ACHN (cell line): ENCODE results near the gene AK2.
"Not testable (repeated sequence)": the region's sequence is repeated elsewhere in the genome, so short reads cannot be mapped to it uniquely, and the experiment has no call there.

Experiments
- DNase-seq: peaks from one replicate; pipeline ENCODE4 v3.0.0-alpha.2; 2015
- in situ Hi-C: cut with HindIII; loops from 2 replicates; pipeline ENCODE4 v1.10.0; 2017; ENCODE audit warnings: low sequenced_read_pairs, low pct_ligation_motif_present, low pct_unique_long_range_greater_than_20kb

Gene AK2

DNA sequence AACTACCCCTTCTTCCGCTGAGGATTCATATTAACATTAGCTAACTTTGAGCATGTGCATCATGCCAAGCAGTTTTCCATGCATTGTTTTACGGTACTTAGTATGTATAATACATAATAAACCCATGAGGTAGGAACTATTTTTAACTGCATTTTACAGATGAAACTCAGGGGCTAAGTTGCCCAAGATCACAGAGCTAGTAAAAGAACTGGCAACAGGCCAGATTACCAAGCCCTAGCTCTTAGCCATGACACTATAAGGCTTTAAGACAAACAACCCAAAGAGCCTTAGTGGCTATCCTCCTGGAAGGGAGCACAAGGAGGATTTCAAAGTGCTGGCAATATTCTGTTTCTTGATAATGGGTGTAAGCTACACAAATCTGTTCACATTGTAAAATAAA lies 6.1 kb downstream of the AK2 start:
- in situ Hi-C loops, result no loop called here
- DNase-seq, result no peak

DNA sequence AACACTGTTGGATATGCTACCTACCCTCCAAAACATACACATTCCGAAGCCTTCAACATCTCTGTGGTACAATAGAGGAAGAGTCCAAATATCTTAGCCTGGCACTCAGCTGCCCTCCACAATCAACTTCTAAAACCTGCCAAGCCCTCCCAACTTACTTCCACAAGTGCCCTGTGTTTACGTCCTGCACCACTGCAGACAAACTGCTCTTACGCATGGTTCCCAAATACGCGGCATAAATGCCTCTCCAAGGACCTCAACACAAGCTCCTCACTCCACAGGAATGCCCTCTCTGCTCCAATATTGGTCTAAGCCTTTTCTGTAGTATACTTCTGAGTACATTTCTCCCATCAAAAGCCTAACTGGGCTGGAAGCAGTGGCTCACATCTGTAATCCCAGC lies 6.8 kb downstream of the AK2 start:
- in situ Hi-C loops, result no loop called here
- no peak for DNase-seq

DNA sequence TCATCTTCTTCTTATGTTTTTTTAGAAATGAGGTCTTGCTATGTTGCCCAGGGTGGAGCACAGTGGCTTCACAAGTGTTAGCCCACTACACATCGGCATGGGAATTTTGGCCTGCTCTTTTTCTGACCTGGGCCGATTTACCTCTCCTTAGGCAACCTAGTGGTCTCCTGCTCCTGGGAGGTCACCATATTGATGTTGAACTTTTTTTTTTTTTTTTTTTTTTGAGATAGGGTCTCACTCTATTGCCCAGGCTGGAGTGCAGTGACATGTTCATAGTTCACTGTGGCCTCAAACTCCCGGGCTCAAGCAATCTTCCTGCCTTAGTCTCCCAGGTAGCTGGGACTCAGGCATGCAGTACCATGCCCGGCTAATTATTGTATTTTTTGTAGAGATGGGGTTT lies 7.5 kb downstream of the AK2 start:
- in situ Hi-C loops, result no loop called here
- DNase-seq, result no peak

DNA sequence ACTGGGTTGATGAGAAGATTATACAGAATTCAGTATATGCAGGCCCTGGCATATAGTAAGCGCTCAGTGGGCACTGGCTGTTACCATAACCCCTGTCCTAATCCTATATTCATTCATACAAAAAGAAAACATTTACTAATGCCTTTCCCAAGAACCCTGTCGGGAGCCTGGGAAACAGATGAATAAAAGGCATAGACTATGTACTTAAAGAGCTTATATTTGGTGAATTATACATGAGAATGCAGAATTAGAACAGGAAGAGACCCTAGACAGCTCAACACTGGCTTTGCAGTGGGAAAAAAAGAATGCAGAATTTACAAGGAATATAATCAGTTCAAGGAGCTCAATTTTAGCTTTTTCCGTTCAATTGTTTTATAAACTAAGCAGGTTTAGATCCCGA lies 10.9 kb downstream of the AK2 start:
- in situ Hi-C loops, result no loop called here
- DNase-seq, result no peak

DNA sequence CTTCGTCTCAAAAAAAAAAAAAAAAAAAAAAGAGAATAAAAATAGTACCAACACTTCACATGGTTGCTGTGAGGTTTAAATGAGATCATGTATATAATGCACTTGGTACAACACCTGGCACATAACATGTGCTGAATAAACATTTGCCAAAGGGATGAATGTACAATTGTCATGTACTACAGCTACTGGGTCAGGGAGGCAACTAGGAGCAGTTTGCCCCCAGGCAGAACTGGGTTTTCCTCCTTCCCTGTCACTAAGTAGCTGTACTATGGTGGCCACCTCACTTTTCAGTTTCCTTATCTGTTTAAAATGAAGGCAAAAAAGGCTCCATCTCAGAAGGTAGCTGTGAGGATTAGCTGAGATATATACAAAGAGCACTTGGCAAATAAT lies 11.5 kb downstream of the AK2 start:
- no peak for DNase-seq
- in situ Hi-C loops, result no loop called here

DNA sequence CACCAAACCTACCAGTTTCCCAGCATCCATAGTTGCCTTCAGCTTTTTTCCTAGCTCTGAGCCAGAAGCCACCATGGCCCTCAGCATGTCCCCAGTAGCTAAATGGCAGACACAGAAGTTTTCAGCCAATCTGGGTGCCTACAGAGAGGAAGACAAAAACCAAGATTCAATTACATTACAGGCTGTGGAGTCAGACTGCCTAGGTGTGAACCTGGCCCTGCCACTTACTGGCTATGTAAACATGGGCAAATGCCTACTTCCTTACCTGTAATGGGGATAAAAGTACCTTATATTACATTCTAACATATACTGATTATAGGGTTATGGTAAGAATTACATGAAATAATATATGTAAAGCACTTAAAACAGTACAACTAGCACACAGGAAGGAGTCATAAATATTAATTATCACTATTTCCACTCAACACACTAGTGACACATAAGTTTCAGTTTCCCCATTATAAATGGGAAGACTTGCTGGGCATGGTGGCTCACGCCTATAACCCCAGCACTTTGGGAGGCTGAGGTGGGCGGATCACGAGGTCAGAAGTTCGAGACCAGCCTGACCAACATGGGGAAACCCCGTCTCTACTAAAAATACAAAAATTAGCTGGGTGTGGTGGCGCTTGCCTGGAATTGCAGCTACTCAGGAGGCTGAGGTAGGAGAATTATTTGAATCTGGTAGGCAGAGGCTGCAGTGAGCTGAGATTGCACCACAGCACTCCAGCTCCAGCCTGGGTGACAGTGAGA lies 12.1 kb downstream of the AK2 start:
- in situ Hi-C loops, DNase-seq: not testable (repeated sequence)

DNA sequence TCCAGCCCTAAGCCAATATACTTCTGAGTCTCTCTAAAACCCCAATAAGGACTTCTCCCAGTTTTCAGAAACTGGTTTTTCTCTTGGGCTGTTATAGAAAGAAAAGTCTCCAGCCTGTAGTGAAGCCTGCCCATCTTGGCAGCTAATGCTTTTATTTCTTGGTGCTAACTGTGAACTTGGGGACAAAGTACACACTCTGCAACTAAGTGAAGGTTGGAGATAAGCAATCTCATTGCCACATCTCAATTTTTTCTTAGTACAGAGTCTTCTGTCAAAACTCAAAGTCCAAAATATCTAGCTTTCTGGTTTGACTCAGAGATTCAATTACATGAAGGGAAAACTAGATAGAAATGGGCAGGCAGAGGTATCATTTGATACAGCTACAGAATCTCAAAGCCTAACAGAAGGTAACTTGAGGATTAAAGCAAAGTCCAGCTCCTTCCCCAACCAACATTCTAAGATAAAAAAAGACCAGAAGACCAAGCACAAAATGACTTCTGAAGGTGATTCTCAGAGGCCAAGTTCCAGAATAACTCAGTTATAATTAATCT lies 14.0 kb downstream of the AK2 start:
- no peak for DNase-seq

DNA sequence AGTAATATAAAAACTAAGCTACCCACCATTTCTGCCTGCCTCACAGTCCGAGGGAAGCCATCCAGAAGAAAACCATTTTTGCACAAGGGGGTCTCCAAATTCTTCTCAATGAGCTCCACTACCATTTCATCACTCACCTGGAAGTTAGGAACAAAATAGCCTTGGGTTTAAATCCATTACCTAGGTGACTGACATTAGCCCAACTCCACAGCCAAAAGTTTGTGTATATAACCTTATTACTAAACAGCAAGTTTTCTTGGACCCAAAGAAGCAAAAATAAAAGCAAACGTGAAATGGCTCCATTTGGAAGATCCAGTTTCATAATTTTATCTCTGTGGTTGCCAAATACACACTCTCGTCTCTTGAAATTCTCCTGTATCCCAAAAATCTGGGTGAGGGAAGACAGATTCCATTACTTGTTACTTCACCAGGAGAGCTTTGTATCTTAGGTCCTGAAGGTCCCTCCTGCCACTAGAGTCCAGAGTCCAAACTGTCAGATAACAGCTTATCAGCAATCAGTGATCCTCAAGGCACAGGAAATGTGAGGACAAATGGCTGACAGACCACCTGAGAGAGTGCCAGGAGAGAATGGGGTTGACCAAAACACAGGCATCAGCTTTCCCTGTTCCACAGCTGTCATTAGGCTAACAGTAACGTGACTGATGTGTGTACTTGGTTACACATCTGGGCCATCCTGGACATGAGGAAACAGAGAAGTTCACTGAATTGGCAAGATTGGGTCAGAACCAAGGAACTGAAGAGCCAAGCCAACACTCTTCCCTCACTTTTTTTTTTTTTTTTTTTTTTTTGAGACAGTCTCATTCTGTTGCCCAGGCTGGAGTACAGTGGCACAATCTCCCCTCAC lies 14.9 kb downstream of the AK2 start:
- in situ Hi-C loops, result no loop called here
- no peak for DNase-seq

More for the DNA sequence above, 14.0 kb downstream of the AK2 start:
- in situ Hi-C loops, result no loop called here

DNA sequence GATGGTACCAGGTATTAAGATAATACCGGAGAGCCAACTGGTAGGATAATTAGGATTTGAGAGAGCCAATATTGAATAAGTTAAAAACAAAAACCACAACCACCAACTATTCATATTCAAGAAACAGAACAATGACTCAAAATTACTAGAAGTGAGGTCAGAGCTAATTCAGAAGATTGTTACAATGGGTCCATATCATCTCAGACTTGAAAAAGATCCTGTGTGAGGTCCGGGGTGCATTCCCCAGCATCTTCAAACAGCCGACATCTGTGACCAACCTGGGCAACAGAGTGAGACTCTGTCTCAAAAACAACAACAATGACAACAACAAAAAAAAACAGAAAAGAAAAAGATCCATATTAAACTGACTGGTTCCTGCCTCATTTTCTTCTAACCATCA lies 18.6 kb downstream of the AK2 start:
- in situ Hi-C loops, result no loop called here
- DNase-seq, result no peak

DNA sequence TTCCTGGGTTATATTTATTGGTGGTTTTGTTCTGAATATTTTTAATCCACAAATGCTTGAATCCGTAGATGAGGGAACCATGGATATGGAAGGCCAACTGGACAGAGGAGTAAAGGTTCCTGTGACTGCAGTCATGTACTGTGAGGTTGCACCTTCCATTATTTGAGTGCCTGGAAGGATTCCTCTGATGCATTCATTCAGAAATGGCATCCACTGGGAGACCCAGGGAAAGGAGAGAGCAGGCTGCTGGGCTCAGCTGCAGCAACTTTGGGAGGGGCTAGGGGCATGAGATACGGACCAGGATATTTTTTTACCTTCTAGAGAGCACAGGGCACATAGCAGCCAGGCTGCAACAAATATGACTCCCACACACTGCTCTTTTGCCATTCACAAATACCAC lies 19.5 kb downstream of the AK2 start:
- in situ Hi-C loops, result no loop called here
- peak; percentile 28 for DNase-seq

DNA sequence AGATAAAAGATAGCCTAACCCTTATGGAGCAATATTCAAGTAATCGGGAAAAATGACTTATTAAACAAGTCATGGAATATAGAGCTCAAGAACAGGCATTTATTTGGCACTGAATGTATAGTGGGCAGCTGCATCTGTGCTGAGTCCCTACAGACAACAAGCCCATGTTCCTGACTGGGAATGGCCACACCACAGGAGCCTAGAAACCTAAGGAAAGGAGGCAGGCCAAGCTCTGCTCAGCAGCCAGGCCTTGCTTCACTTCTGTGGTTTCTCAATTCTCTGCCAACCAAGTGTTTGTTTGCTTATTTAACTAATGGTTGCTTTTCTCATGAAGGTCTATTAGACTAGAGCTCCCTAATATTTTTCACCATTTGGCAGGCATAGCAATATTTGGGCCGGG lies 21.5 kb downstream of the AK2 start:
- in situ Hi-C loops, result no loop called here
- no peak for DNase-seq

DNA sequence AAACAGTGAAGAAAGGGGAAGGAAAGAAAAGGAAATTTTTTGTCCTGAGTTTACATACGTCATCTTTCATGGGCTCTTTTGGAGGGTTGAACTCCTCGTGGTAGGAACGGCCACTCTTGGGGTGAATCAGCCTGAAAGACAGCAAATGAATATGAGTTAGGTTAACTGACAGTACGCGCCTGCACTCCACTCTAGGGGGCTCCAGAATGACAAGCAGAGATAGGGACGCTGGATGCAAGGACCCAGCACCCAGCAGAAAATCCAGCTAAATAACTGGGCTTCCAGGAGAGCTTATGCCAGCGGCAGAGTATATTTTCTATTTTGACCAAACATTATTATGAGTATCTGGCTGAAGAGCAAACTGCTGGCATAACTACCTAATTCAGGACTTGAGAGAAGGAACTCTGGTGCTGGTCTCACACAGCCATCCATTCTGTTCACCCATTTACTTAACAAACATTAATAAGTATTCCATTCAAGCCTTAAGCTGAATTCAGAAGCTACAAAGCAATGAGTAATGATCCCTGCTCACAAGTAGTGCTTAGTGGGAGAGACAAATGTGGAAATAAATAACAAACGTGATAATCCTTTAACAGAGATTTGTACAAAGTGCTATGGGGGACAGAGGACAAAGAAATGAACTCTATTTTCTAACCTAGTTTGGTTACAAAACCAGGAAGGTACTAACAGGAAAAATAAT lies 22.1 kb downstream of the AK2 start:
- in situ Hi-C loops, result no loop called here
- no peak for DNase-seq

DNA sequence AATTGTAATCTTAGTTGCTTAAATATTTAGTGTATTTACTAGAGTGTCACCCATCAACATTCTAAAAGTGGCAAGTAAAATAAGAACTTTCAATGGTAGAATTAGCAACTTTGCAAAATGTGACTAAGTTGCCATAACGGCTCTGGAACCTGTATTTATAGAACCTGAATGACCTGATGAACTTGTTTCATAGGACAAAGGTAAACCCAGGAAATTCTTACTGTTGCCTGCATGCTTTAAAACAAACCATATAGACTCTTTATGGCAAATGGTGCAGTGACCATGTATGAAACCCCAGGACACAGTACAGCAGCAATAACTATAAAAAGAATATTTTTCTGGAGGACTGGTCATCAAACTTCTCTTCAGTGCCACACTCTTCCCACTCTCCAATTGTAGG lies 22.9 kb downstream of the AK2 start:
- DNase-seq, result no peak
- in situ Hi-C loops, result no loop called here

DNA sequence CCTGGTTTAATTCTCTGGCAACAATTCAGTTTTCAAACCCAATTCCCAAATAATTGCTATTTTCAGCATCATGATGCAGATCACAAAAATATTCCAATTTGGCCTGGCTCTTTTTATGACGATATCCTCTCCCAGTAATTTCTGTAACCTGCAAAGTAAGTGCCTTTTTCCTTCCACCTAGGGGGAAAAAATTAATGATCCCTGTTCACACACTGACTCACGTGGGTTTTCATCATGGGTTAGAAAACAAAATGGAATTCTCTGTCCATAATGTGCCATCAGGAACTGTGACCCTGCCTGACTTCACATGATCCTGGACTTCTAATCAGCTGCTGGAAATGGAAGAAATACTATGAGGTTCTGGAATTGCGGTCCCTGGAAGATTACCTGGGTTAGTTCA lies 24.5 kb downstream of the AK2 start:
- no peak for DNase-seq
- in situ Hi-C loops, result no loop called here

DNA sequence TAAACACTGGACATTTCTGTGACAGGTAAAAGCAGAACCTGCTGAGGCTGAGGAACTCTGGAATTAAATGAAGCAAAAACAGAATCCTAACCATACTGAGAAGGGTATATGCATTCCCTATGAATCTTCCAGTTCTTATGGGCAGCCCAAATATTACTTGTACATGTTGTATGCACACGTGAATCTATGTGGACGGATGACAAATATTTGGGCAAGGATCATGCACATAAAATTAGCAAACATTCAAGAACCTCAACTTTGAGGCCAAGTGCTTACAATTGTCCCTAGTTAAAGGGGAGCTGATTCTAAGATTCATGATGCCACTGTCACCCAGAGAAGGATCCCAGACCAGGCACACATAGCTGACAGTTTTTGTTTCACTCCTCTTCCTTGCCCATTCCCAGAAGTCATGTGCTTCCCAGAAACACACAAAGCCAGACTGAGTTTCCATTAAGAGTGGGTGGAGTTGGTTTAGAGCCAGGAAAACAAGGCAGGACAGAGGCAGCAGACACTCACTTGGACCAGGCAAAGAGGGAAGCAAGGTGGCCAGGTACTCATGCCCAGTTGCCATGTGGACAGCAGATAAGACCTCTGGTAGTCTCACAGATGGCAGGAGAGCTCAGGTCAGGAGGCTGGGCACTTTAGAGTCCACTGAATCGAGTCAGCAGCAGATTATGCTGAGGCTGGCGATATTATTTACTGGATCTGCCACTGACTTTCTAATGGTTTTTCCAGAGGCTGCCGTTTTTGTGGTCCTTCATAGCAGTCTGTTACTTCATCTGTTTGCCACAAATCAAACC lies 25.6 kb downstream of the AK2 start:
- in situ Hi-C loops, result no loop called here
- no peak for DNase-seq

DNA sequence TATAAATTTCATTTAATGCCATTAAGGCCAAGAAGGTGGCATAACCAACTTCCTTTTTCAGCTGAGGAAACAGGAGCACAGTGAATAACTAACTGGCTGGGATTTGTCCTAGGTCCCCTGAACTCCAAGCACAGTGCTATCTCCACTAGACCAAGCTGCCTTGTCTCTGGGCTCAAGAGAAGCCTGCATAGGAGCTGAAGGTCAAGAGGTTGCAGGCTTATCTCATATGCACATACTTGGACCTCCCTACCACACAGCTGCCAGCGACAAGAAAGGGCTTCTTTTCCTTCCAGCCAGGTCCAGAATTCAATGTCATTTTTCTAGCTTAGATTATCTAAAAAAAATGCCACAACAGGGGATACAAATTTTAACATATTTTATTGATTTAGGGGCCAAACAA lies 27.1 kb downstream of the AK2 start:
- in situ Hi-C loops, result no loop called here
- no peak for DNase-seq

DNA sequence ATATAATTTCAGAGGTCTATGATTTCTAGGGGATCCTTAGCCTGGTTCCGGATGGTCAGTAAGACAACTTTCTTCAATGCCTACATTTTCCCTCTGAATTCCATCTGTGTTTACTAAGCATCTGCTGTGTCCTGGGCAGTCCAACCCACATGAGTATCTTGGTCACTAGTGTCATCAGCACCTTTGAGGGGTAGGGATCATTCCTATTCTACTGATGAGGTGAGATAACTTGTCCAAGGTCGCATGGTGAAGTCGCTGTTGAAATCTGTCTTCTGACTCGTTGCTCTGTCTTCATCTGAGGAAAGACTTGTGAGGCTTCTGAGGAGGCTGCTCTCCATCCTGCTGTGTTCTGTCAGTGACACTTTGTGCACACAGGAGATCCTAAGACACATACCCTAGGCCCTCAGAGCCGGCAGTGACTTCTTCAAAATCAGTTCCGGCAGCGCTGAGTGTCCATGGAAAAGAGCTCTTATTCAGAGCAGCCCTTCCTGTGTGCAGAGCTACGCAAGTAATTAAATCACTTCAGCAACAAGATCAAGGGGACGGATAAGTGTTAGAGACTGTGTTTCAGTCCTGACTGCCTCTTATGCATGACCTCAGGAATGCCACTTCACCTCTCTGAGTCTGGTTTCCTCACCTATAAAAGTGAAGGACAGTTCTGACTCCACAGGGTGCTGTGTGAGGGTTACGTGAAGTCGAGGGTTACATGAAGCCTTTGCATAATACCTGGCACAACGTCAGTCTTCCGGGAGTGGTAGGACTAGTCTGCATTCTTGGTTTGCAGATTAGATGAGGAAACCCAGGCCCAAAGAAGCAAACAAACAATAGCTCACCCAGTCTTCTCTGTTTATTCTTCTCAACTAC lies 28.4 kb downstream of the AK2 start:
- in situ Hi-C loops, result no loop called here

More for the DNA sequence above, 28.4 kb downstream of the AK2 start:
- DNase-seq, result no peak
